ENCODE data around the gene CREM. TPM values are rescaled to one million over a fixed set of nuclear protein-coding genes. Genes with fewer than 3 reads are reported as not detected.
"Not testable (repeated sequence)": the region's sequence is repeated elsewhere in the genome, so short reads cannot be mapped to it uniquely, and the experiment has no call there.

CREM gene
- total RNA-seq, 1 experiment from 2014 or later: 24.7 TPM

DNA sequence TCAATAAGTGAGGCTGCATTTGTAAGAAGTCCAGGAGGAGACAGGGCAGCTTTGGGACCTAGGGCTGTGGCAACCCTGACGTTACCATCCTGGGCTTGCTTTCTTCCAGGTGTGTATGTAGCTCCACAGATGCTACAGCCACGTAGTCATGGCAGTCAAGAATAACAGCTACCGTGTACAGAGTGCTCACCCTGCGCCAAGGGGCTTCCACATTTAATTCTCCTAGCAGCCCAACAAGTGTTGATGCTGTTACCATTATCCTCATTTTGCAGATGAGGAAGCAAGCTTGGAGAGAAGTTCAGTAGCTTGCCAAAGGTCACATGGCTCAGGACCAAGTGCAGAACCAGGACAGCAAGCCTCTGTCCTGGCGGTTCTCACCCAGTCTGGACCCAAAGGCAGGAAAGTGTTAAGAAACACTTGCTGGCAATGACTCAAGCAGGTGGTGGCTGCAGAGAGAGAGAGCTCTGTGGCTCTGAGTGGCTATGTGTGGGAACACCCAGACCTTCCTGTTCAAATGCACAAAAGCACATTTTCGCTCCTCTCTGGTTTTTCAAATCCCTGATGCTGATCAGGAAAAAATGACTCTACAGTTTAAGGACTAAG lies 89.8 kb downstream of the CREM start:
- H3K36me3 ChIP-seq (ENCODE audit: control insufficient read depth, insufficient read depth, low read length): no peaks in the 10 kb centered on the region
- Mint-ChIP-seq H3K27me3 (ENCODE audit: insufficient read depth, unreplicated experiment) (no peaks in the 10 kb centered on the region), H3K27ac (ENCODE audit: unreplicated experiment) (no peak overlapping the region), H3K4me3 (ENCODE audit: unreplicated experiment) (no peak overlapping the region), H3K9me3 (ENCODE audit: unreplicated experiment) (no peaks in the 10 kb centered on the region), H3K36me3 (ENCODE audit: insufficient read depth, unreplicated experiment) (no peaks in the 10 kb centered on the region), H3K4me1 (ENCODE audit: low read depth, unreplicated experiment) (peaks cover 11% of the 10 kb centered on the region)
- no peak for DNase-seq
- no peaks in the 10 kb centered on the region for H3K27me3 ChIP-seq (replicated peaks; ENCODE audit: control insufficient read depth, insufficient read depth, low read length)
- intact Hi-C loops (cut with micrococcal nuclease; ENCODE audit: unreplicated experiment): no loop called here
- POLR2A ChIA-PET: interaction anchor here (1.2 kb wide), 1 partner anchor 90 kb away, joined by 8 read pairs; the partner anchor contains the start of gene CREM
- CTCF ChIA-PET: interaction anchor here (1.8 to 2.4 kb wide), 3 partner anchors 20 to 96 kb away, joined by 12 to 14 read pairs (median 13); partner anchors contain the start of gene CREM
- H3K4me1 ChIP-seq: peaks cover 5% of the 10 kb centered on the region; the same call in 1 of the 2 replicates
- H3K4me3 ChIP-seq (ENCODE audit: low read depth, low read length): no peak overlapping the region
- no peak for TF ChIP-seq CTCF (IDR thresholded peaks at IDR 0.05; ENCODE audit: insufficient read depth in 1 of 2, low read depth in 1 of 2, low read length in 1 of 2, severe bottlenecking in 1 of 2, unreplicated experiment in 1 of 2)
- BruUV-seq (replicated peaks): no TSS peak
- H3K9me3 ChIP-seq: no peaks in the 10 kb centered on the region

- H3K4me3 Mint-ChIP-seq (ENCODE audit: unreplicated experiment); H3K9me3 Mint-ChIP-seq (ENCODE audit: unreplicated experiment); H3K36me3 ChIP-seq (ENCODE audit: control insufficient read depth, insufficient read depth, low read length); H3K27ac Mint-ChIP-seq (ENCODE audit: unreplicated experiment); intact Hi-C loops (cut with micrococcal nuclease; ENCODE audit: unreplicated experiment); H3K36me3 Mint-ChIP-seq (ENCODE audit: insufficient read depth, unreplicated experiment); H3K4me1 Mint-ChIP-seq (ENCODE audit: low read depth, unreplicated experiment); H3K4me1 ChIP-seq; H3K4me3 ChIP-seq (ENCODE audit: low read depth, low read length); DNase-seq; BruUV-seq (replicated peaks); H3K27me3 ChIP-seq (replicated peaks; ENCODE audit: control insufficient read depth, insufficient read depth, low read length); H3K9me3 ChIP-seq; H3K27me3 Mint-ChIP-seq (ENCODE audit: insufficient read depth, unreplicated experiment): not testable (repeated sequence)
- POLR2A ChIA-PET: interaction anchor here (1.2 kb wide), 1 partner anchor 91 kb away, joined by 8 read pairs; the partner anchor contains the start of gene CREM
- CTCF ChIA-PET: interaction anchor here (0.7 to 2.4 kb wide), 4 partner anchors 21 to 383 kb away, joined by 3 to 14 read pairs (median 12); partner anchors contain the start of gene CREM
Measured at GRCh38 chr10:35216956-35217355, 90.3 kb downstream of the CREM start.

- Histone ChIP-seq H3K9me3 (no peaks in the 10 kb centered on the region), H3K36me3 (ENCODE audit: control insufficient read depth, insufficient read depth, low read length) (no peaks in the 10 kb centered on the region), H3K4me3 (ENCODE audit: low read depth, low read length) (no peak overlapping the region), H3K27me3 (replicated peaks; ENCODE audit: control insufficient read depth, insufficient read depth, low read length) (no peaks in the 10 kb centered on the region), H3K4me1 (peaks cover 5% of the 10 kb centered on the region; the same call in 1 of the 2 replicates)
- BruUV-seq (replicated peaks): no TSS peak
- ChIA-PET POLR2A (interaction anchor here (1.2 kb wide), 1 partner anchor 91 kb away, joined by 8 read pairs; the partner anchor contains the start of gene CREM), CTCF (interaction anchor here (0.7 to 2.4 kb wide), 5 partner anchors 8 to 382 kb away, joined by 3 to 14 read pairs (median 12); partner anchors contain the start of gene CREM)
- Mint-ChIP-seq H3K9me3 (ENCODE audit: unreplicated experiment) (no peaks in the 10 kb centered on the region), H3K27ac (ENCODE audit: unreplicated experiment) (no peak overlapping the region), H3K27me3 (ENCODE audit: insufficient read depth, unreplicated experiment) (no peaks in the 10 kb centered on the region), H3K4me1 (ENCODE audit: low read depth, unreplicated experiment) (peaks cover 7% of the 10 kb centered on the region), H3K36me3 (ENCODE audit: insufficient read depth, unreplicated experiment) (no peaks in the 10 kb centered on the region), H3K4me3 (ENCODE audit: unreplicated experiment) (no peak overlapping the region)
- TF ChIP-seq CTCF (IDR thresholded peaks at IDR 0.05; ENCODE audit: insufficient read depth in 1 of 2, low read depth in 1 of 2, low read length in 1 of 2, severe bottlenecking in 1 of 2, unreplicated experiment in 1 of 2): no peak
- intact Hi-C loops (cut with micrococcal nuclease; ENCODE audit: unreplicated experiment): no loop called here
- DNase-seq: no peak
Measured at GRCh38 chr10:35217455-35217854, 90.8 kb downstream of the CREM start.

Data from Caco-2 (cell line).